Measurements from ENCODE around the gene RPUSD3.

- TF ChIP-seq ARNT (IDR thresholded peaks at IDR 0.05) (no peak), MTA1 (IDR thresholded peaks at IDR 0.05; ENCODE audit: borderline replicate concordance) (no peak), SMARCC2 (IDR thresholded peaks at IDR 0.05; ENCODE audit: low read depth) (no peak), ZNF431 (CRISPR knock-in tag; IDR thresholded peaks at IDR 0.05) (no peak), MAFK (IDR thresholded peaks at IDR 0.05; ENCODE audit: low read length) (no peak), FOSL1 (tag; conservative IDR thresholded peaks at IDR 0.05) (no peak), OTX1 (CRISPR knock-in tag; IDR thresholded peaks at IDR 0.05) (no peak), ZKSCAN1 (IDR thresholded peaks at IDR 0.05; ENCODE audit: low read depth, low read length) (no peak)
- TF ChIP-seq, protein P1, sequence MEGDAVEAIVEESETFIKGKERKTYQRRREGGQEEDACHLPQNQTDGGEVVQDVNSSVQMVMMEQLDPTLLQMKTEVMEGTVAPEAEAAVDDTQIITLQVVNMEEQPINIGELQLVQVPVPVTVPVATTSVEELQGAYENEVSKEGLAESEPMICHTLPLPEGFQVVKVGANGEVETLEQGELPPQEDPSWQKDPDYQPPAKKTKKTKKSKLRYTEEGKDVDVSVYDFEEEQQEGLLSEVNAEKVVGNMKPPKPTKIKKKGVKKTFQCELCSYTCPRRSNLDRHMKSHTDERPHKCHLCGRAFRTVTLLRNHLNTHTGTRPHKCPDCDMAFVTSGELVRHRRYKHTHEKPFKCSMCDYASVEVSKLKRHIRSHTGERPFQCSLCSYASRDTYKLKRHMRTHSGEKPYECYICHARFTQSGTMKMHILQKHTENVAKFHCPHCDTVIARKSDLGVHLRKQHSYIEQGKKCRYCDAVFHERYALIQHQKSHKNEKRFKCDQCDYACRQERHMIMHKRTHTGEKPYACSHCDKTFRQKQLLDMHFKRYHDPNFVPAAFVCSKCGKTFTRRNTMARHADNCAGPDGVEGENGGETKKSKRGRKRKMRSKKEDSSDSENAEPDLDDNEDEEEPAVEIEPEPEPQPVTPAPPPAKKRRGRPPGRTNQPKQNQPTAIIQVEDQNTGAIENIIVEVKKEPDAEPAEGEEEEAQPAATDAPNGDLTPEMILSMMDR (IDR thresholded peaks at IDR 0.05 in 2 of 3, conservative IDR thresholded peaks at IDR 0.05 in 1 of 3; ENCODE audit: insufficient read depth in 2 of 3, low read depth in 1 of 3, low read length in 3 of 3) = no peak
- TF ChIP-seq, protein P2, sequence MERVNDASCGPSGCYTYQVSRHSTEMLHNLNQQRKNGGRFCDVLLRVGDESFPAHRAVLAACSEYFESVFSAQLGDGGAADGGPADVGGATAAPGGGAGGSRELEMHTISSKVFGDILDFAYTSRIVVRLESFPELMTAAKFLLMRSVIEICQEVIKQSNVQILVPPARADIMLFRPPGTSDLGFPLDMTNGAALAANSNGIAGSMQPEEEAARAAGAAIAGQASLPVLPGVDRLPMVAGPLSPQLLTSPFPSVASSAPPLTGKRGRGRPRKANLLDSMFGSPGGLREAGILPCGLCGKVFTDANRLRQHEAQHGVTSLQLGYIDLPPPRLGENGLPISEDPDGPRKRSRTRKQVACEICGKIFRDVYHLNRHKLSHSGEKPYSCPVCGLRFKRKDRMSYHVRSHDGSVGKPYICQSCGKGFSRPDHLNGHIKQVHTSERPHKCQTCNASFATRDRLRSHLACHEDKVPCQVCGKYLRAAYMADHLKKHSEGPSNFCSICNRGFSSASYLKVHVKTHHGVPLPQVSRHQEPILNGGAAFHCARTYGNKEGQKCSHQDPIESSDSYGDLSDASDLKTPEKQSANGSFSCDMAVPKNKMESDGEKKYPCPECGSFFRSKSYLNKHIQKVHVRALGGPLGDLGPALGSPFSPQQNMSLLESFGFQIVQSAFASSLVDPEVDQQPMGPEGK (CRISPR knock-in tag; IDR thresholded peaks at IDR 0.05; ENCODE audit: borderline replicate concordance) = no peak
- TF ChIP-seq, protein P3, sequence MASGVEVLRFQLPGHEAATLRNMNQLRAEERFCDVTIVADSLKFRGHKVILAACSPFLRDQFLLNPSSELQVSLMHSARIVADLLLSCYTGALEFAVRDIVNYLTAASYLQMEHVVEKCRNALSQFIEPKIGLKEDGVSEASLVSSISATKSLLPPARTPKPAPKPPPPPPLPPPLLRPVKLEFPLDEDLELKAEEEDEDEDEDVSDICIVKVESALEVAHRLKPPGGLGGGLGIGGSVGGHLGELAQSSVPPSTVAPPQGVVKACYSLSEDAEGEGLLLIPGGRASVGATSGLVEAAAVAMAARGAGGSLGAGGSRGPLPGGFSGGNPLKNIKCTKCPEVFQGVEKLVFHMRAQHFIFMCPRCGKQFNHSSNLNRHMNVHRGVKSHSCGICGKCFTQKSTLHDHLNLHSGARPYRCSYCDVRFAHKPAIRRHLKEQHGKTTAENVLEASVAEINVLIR (CRISPR knock-in tag; IDR thresholded peaks at IDR 0.05) = no peak
These were observed 26.4 kb downstream of the RPUSD3 start for GRCh38 chr3:9817436-9817835.

Measured in K562 (cell line).